Measurements from ENCODE around the gene NOL7.

NOL7 gene

DNA sequence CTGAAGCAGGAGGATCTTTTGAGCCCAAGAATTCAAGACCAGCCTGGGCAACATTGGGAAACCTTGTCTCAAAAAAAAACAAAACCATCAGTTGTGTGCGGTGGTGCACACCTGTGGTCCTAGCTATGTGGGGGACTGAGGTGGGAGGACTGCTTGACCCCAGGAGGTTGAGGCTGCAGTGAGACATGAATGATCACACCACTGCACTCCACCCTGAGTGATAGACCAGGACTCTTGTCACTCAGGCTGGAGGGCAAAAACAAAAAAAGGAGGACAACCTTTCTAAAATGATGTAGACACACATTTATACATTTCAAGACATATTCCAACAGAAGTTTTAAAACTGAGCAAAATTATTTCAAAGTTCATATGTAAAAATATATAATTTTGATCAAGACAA lies 45.1 kb downstream of the NOL7 start:
- DNase-seq: no peak

- no peak for DNase-seq
These were observed 45.8 kb downstream of the NOL7 start for GRCh38 chr6:13660893-13661292.

DNA sequence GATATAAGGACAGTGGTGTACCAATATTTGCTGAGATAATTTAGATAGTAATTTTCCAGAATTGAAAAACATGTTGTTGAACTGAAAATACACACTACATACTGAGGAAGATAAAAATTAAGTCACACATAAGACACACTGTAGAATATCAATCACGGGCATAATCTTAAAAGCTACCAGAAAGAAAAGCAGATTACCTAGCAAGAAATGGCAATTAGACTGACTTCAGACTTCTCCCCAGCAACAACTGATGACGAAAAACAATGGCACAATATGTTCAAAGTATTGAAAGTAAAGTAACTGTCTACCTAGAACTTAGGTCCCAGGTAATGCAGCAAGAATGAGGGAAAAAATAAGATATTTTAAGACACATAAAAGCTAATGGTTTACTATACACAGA lies 46.5 kb downstream of the NOL7 start:
- no peak for DNase-seq

- no peak for DNase-seq
These were observed 47.7 kb downstream of the NOL7 start for GRCh38 chr6:13662651-13663334.

GRCh38 chr6:13663986-13664385 lies 48.9 kb downstream of the NOL7 start:
- DNase-seq: no peak

GRCh38 chr6:13664703-13665352 lies 49.7 kb downstream of the NOL7 start:
- DNase-seq: no peak

DNA sequence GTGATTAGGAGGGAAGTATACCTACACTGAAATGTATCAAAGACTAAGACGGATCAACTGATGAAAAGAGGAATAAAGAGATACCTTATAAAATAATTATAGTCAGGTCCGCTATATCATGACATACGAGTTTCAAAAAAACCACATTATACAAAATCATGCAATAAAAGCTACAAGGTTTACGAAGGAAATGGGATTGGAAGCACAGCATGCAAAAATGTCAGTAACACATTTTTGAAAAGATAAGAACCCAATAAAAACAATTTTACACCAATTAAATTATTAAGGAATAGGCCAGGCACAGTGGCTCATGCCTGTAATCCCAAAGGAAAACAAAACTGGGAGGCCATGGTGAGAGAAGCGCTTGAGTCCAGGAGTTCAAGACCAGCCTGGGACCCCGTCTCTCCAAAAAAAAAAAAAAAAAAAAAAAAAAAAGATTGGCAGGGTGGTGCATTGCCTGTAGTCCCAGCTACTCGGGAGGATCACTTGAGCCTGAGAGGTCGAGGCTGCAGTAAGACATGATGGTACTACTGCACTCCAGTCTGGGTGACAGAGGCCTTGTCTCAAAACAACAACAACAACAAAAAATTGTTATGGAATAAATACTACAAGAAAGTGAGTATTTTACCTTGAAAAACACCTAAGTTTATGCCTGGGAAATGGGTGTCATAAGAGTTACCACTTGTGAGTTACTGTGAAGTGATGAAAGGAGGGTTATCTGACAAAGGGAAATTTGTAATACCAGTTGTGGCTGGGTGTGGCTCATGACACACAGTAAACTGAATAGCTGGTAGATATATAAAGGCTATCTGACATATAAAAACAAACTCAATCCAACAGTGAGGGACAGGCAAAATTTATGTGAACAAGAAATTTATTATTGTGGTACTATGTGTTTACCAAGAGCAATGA lies 51.3 kb downstream of the NOL7 start:
- DNase-seq: no peak

GRCh38 chr6:13667655-13668054 lies 52.5 kb downstream of the NOL7 start:
- no peak for DNase-seq

- no peak for DNase-seq
These were observed 53.3 kb downstream of the NOL7 start for GRCh38 chr6:13668291-13668928.

DNA sequence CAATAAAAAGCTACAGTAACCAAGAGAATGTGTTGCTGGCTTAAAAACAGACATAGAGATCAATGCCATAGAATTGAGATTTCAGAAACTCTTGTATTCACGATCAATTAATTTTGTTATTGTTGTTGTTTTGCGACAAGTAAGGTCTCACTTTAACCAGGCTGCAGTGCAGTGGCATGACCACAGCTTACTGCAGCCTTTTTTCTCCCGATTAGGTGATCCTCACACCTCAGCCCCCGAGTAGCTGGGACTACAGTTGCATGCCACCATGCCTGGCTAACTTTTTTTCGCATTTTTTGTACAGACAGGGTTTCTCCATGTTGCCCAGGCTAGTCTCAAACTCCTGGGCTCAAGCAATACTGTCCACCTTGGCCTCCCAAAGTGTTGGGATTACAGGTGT lies 54.3 kb downstream of the NOL7 start:
- no peak for DNase-seq

Measured in activated CD4-positive, alpha-beta T cell treated with anti-CD3 and anti-CD28 coated beads for 48 hours (primary cell).